HG03159 (cell line): ENCODE data around the gene PCAT7.
"Not testable (repeated sequence)": the region's sequence is repeated elsewhere in the genome, so short reads cannot be mapped to it uniquely, and the experiment has no call there.

Experiments used
- ATAC-seq: cut with Tn5 transposase; IDR thresholded peaks from one replicate; pipeline ENCODE4 v1.9.1; 2021; ENCODE audit warnings: mild to moderate bottlenecking, moderate library complexity; ENCODE audit not compliant: unreplicated experiment

PCAT7 gene

GRCh38 chr9:94554439-94555331 is at the start of gene PCAT7:
TSS of gene PCAT7 (plus strand) at chr9:94555083.
- ATAC-seq = no peak

GRCh38 chr9:94506370-94506769 is 48.5 kb upstream of the PCAT7 start:
- not testable (repeated sequence) for ATAC-seq

- no peak for ATAC-seq
Measured at GRCh38 chr9:94507531-94508258, 47.2 kb upstream of the PCAT7 start.

GRCh38 chr9:94511134-94511954 is 43.5 kb upstream of the PCAT7 start:
- no peak for ATAC-seq

DNA sequence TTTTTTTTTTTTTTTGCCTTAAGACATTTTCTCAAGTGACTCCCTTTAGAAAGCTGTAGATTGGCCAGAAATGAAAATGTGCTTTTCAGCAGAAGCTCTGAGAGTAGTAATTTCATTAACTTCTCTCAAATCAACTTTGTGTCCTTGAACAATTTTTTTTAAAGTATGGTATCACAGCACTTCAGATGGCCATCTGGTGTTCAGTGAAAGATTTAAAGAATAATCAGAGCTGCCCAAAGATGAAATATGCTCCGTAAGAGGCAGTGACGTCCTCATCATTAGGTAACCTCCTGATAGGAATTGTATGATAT is 43.0 kb upstream of the PCAT7 start:
- no peak for ATAC-seq

GRCh38 chr9:94514722-94515121 is 40.2 kb upstream of the PCAT7 start:
- ATAC-seq = no peak

DNA sequence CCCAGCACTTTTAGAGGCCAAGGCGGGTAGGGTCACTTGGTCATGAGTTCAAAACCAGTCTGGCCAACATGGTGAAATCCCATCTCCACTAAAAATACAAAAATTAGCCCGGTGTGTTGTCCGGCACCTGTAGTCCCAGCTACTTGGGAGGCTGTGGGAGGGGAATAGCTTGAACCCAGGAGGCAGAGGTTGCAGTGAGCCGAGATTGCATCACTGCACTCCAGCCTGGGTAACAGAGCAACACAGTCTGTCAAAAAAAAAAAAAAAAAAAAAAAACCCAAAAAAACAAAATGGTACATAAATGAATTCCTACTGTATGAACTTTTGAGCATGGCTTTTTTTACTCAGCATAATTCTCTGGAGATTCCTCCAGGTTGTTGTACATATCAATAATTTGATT is 37.6 kb upstream of the PCAT7 start:
- no peak for ATAC-seq

GRCh38 chr9:94525396-94526035 is 29.4 kb upstream of the PCAT7 start:
- ATAC-seq = no peak

DNA sequence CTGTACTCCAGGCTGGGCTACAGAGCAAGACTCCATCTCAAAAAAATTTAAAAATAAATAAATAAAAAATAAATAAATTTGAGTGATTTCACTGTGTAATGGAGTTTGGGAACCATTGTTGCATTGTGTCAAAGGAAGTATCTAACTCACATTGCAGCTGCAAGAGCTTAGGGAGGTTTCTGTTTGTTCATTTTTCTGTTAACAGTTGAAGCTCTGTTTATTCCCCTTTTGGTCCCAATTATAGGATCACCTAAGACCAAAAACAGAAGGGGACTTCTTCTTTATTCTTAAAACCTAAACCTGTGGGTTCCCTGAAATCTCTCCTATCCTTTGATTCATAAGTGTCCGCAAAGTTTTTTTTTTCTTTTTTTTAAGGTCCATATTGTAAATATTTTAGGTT is 28.6 kb upstream of the PCAT7 start:
- no peak for ATAC-seq

DNA sequence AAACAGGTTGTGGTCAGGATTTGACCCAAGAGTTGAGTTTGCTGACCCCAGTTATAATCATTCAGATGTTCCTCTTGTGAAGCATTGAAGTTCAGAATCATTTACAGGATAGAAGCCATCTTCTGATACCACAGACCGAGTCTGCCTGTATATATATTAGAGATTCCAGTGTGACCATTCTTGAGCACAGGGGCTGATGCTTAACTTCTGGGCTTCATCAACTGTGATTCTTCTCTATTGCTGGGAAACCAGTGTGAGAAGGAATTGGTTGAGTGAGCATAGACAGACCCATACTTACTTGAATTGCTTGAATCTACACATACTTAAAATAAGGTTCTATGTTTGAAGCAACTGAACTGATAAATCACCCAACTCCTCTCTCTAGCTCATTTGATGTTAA is 27.9 kb upstream of the PCAT7 start:
- no peak for ATAC-seq

DNA sequence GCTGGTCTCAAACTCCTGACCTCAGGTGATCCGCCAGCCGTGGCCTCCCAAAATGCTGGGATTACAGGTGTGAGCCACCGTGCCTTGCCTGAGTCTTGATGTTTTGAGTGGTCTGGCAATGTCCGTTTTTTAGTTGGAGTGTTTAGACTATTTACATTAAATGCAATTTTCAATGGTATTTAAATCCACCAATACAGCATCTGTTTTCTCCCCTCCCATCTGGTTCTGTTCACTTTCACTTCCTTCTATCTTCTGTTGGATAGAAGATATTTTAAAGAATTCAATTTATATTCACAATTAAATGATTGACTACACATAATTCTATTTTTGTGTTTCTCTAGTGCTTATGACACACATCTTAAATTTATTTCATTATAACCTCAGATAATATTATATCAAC is 26.0 kb upstream of the PCAT7 start:
- ATAC-seq = no peak

- no peak for ATAC-seq
Measured at GRCh38 chr9:94533155-94533554, 21.7 kb upstream of the PCAT7 start.

- ATAC-seq = no peak
Measured at GRCh38 chr9:94533601-94534000, 21.3 kb upstream of the PCAT7 start.

DNA sequence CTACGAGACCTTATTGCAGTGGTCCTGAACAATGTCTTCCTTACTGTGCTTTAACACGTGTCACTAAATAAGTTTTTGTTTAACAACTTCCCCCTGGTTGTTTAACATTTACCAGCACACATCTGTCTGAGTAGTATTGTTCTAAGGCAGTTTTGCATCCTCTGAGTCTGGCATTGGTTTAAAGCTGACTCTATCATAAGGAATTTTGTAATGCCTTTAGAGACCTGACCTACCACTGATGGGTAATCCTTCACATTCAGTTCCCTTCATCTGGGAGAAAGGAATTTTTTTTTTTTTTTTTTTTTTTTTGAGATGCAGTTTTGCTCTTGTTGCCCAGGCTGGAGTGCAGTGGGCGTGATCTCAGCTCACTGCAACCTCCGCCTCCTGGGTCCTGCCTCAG is 20.0 kb upstream of the PCAT7 start:
- ATAC-seq = no peak

GRCh38 chr9:94538908-94539307 is 16.0 kb upstream of the PCAT7 start:
- ATAC-seq = no peak

GRCh38 chr9:94544335-94544734 is 10.5 kb upstream of the PCAT7 start:
- not testable (repeated sequence) for ATAC-seq

GRCh38 chr9:94545940-94546339 is 8.9 kb upstream of the PCAT7 start:
- ATAC-seq = no peak

GRCh38 chr9:94553029-94553938 is 1.6 kb upstream of the PCAT7 start:
- ATAC-seq = no peak

DNA sequence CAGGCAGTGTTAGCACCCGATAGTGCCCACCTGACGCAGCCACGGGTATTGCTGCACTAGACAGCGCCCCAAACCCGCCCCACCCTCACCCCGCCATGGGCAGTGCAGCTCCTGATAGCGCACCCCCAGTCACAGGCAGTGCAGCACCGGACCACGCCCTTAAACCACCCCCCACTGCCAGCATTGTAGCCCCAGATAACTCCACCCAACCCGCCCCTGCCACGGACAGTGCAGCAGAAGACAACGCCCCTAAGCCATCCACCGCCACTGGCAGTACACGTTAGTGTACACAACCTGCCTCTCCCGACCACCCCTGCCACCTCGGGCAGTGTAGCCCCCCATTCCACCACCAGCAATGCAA is 825 bp upstream of the PCAT7 start:
- ATAC-seq = no peak

GRCh38 chr9:94557376-94557775 is 2.5 kb downstream of the PCAT7 start:
- no peak for ATAC-seq
